ENCODE results near the gene DFFB.

Gene DFFB

GRCh38 chr1:3828391-3828790 is 28.9 kb upstream of the DFFB start:
- DNase-seq (ENCODE audit: low spot score) (no peak), FAIRE-seq (no peak)

GRCh38 chr1:3831689-3832088 is 25.6 kb upstream of the DFFB start:
- FAIRE-seq = no peak
- DNase-seq (ENCODE audit: low spot score) = no peak

GRCh38 chr1:3834701-3835100 is 22.6 kb upstream of the DFFB start:
- no peak for FAIRE-seq
- no peak for DNase-seq (ENCODE audit: low spot score)

GRCh38 chr1:3836421-3836820 is 20.9 kb upstream of the DFFB start:
- no peak for FAIRE-seq

GRCh38 chr1:3837200-3837599 is 20.1 kb upstream of the DFFB start:
- no peak for FAIRE-seq

More at GRCh38 chr1:3836421-3836820, 20.9 kb upstream of the DFFB start:
- no peak for DNase-seq (ENCODE audit: low spot score)

GRCh38 chr1:3837685-3838084 is 19.6 kb upstream of the DFFB start:
- FAIRE-seq (no peak), DNase-seq (ENCODE audit: low spot score) (no peak)

More at GRCh38 chr1:3837200-3837599, 20.1 kb upstream of the DFFB start:
- no peak for DNase-seq (ENCODE audit: low spot score)

- no peak for DNase-seq (ENCODE audit: low spot score)
- FAIRE-seq = no peak
Measured at GRCh38 chr1:3838788-3839187, 18.5 kb upstream of the DFFB start.

- no peak for FAIRE-seq
- no peak for DNase-seq (ENCODE audit: low spot score)
Measured at GRCh38 chr1:3841491-3841890, 15.8 kb upstream of the DFFB start.

- FAIRE-seq = no peak
- no peak for DNase-seq (ENCODE audit: low spot score)
Measured at GRCh38 chr1:3842912-3843311, 14.4 kb upstream of the DFFB start.

GRCh38 chr1:3846541-3846940 is 10.7 kb upstream of the DFFB start:
- DNase-seq (ENCODE audit: low spot score) (no peak), FAIRE-seq (no peak)

- DNase-seq (ENCODE audit: low spot score) (no peak), FAIRE-seq (no peak)
Measured at GRCh38 chr1:3847081-3847480, 10.2 kb upstream of the DFFB start.

- DNase-seq (ENCODE audit: low spot score) = no peak
- no peak for FAIRE-seq
Measured at GRCh38 chr1:3850857-3851256, 6.4 kb upstream of the DFFB start.

- DNase-seq (ENCODE audit: low spot score) = no peak
- FAIRE-seq = no peak
Measured at GRCh38 chr1:3851292-3851691, 6.0 kb upstream of the DFFB start.

- FAIRE-seq (no peak), DNase-seq (ENCODE audit: low spot score) (no peak)
Measured at GRCh38 chr1:3852091-3852490, 5.2 kb upstream of the DFFB start.

- DNase-seq (ENCODE audit: low spot score) (no peak), FAIRE-seq (no peak)
Measured at GRCh38 chr1:3852711-3853485, 4.4 kb upstream of the DFFB start.

- no peak for DNase-seq (ENCODE audit: low spot score)
Measured at GRCh38 chr1:3857791-3858129, 484 bp downstream of the DFFB start.

GRCh38 chr1:3858231-3858981 is 1.1 kb downstream of the DFFB start:
- no peak for DNase-seq (ENCODE audit: low spot score)
- FAIRE-seq = no peak

More at GRCh38 chr1:3857791-3858129, 484 bp downstream of the DFFB start:
- FAIRE-seq = no peak

- DNase-seq (ENCODE audit: low spot score) = no peak
- FAIRE-seq = no peak
Measured at GRCh38 chr1:3863231-3863935, 6.1 kb downstream of the DFFB start.

GRCh38 chr1:3864884-3865283 is 7.6 kb downstream of the DFFB start:
- no peak for DNase-seq (ENCODE audit: low spot score)
- no peak for FAIRE-seq

- no peak for DNase-seq (ENCODE audit: low spot score)
Measured at GRCh38 chr1:3865606-3866160, 8.4 kb downstream of the DFFB start.

GRCh38 chr1:3868464-3869006 is 11.3 kb downstream of the DFFB start:
- DNase-seq (ENCODE audit: low spot score) (no peak), FAIRE-seq (peak; percentile 77)

More at GRCh38 chr1:3865606-3866160, 8.4 kb downstream of the DFFB start:
- FAIRE-seq = no peak

Measured in urothelium cell line (cell line).